Uterine smooth muscle cell (primary cell): ENCODE results near the gene FER. TPM values are rescaled to one million over a fixed set of nuclear protein-coding genes. Genes with fewer than 3 reads are reported as not detected.

ENCODE experiments used
- total RNA-seq: library from RNA; depleted of rRNA; stranded (reverse); fragments of >200 nt; gene quantifications from 2 replicates; pipeline ENCODE4 v1.2.3, GENCODE V29; 2014

The FER gene
- total RNA-seq = 36.9 and 58.2 TPM in 2 replicates

DNA sequence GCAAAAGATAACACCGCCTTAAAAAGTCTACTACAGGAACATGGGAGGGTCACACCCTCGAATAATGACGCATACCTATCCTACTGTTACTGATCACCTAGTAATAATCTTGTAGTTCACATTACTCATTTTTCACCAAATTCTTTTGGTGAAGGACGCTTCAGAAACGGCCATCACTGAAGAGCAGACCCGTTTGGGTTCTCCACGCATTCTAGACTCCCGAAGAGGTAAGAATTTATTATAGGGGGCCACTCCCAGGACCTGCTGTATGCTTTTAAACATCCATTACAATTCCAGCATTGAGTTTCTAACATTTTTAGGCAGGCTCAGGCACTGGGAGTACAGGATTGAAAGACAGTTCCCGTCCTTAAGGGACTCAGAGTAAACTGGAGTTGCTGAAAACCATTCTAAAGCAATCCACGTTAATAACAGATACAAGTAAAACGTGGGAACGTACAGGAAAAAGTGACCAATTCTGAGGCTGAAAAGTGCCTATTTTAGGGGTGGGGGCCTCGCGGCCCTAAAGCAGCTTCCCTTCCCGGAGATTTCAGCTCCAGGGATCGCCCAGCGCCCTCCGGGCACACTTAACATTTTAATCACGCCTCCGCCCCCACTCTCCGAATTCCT lies at the start of gene FER:
TSS of gene FER (plus strand) at position 124 of the 627 bp plus-strand sequence. CDS start 50,286 bp downstream, outside the sequence.

